NOMO-1 treated with DMSO at 0.1 percent for 48 hours (cell line): Measurements from ENCODE around the gene EIPR1.

Experiments used
- DNase-seq: peaks from one replicate; lab custom pipeline; 2025; ENCODE audit not compliant: unreplicated experiment; lab: John Stamatoyannopoulos, UW

The EIPR1 gene

DNA sequence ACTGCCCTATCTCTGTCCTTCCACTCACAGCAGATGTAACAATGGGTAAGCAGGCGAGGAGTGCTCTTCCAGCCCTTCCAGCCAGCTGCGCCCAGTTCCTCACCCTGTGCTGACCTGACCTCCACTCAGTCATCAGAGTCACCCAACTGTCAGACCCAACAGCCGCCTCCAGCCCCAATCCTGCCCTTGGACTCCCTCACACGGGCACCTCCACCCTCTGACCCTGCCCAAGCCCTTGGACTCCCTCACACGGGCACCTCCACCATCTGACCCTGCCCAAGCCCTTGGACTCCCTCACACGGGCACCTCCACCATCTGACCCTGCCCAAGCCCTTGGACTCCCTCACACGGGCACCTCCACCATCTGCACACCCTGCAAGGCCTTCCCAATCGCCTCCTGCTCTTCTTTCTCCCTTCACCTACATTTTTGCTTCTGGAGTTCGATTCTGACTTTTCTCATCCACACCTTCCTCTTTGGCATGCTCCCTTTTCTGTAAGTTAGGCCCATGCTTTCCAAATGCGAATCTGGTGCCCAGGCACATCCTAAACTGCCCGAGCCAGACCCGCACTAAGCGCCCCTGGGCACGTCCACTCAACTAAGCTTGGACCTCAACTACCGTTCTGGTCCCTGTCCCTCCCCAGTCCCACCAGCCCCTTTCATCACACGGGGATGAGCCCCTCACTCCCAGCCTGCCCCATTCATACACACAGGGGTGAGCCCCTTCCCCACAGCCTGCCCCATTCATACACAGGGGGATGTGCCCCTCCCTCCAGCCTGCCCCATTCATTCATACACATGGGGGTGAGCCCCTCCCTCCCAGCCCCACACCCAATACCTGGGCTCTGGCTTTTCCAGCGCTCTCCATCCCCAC lies 15.9 kb downstream of the EIPR1 start:
- no peak for DNase-seq

DNA sequence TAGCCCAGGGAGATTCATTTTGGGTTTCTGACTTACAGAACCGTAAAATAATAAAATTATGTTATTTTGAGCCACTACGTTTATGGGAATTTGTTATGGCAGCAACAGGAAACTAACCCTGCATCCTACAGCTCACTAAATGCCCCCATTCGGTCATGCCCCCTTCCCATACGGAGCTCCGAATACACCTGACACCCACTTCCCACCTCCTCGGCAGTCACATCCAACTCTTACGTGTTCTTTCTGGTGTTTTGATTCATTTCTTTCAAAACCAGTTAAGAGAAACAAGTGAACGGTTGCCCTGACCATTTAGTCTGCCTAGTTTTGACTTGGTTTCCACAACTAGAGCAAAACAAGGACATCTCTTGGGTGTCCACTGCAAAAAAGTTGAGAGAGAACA lies 19.7 kb downstream of the EIPR1 start:
- DNase-seq, result no peak

DNA sequence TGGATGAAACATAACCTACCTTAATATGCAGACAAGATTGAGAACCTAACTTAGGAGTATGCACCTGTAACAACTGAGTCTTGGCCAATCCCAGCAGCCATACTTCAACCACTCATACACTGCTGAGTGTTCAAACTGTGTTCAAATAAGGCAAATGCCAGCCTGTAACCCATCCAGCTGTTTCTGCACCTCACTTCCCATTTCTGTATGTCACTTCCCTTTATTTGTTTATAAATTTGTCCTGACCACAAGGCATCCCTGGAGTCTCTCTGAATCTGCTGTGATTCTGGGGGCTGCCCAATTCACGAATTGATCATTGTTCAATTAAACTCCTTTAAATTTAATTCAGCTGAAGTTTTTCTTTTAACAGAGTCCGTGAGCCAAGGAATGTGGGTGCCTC lies 20.2 kb downstream of the EIPR1 start:
- DNase-seq, result peak; percentile 78

DNA sequence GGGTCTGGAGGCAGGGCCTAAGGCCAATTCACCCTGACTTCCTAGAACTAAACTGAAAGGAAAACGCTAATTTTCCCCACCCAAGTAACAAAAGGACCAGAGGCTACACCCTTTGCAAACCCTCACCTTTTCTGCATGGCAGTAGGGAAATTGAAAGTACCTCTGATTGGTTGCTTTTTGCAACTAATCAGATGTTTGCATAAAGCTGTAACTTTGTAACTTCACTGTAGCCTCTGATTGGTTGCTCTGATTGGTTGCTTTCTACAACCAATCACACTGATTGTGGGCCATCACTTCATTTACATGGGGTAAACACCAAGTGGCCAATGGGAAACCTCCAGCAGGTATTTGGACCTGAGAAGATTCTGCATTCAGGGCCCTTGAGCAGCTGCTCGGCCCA lies 20.8 kb downstream of the EIPR1 start:
- no peak for DNase-seq

DNA sequence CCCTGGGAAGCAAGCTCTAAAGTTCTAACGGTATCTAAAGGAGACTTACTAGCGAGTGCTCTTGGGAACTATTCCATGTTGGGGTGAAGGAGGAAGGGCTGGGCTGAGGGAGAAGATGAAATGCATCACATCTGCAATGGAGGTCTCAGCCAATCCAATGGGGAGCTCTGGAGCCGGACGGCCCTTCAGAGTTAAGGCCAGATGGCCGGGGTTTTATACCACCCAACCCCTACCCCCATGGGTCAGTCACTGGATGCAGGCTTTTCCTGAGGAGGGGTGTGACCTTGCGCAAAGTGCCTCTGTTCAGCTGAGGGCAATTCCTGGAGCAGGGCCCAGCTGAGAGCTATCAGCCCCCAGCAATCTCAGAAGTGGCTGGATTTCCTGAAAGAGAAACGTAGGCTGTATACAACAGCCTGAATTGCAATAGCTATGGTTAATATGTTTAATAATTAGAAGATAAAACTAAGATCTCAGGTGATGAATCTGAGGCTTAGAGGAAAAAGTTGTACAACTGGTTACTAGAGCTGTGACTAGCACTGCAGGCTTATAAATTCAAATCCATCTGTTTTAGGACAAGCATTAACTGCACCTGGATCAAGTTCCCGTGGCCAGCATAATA lies 21.6 kb downstream of the EIPR1 start:
- DNase-seq, result no peak

DNA sequence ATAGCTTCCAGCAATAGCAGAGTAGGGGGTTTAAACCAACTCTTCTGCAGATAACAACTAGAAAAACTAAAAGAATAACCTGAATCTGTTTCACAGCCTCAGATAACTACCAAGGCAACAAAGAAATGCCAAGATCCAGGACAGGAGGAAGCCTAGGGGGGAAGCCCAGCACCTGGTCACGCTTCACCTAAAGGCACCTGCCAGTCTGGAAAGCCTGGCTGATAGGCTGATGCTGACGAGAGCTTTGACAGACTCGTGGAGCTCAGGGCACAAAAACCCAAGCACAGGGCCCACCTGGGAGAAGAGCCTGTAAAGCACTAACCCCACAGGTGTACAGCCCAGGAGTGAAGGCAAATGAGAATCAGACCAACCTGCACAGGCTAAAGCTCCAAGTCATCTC lies 22.6 kb downstream of the EIPR1 start:
- no peak for DNase-seq

DNA sequence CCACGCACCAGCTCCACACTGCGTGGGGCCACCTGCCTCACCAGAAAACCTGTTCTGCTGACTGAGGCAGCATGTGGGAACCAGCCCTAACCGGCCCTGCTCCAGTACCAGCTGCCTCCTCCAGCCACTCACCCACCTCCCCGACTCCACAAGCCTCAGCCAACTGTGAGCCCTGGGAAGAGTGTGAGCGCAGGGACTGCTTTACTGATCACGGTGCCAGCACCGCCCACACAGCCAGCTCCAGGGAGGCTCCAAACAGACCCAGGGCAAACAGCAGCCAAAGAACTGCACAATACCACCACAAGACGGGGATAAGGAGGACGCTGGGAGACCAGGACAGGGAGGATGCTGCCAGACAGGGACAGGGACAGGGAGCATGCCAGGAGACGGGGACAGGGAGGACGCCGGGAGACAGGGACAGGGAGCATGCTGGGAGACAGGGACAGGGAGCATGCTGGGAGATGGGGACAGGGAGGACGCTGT lies 28.4 kb downstream of the EIPR1 start:
- no peak for DNase-seq

DNA sequence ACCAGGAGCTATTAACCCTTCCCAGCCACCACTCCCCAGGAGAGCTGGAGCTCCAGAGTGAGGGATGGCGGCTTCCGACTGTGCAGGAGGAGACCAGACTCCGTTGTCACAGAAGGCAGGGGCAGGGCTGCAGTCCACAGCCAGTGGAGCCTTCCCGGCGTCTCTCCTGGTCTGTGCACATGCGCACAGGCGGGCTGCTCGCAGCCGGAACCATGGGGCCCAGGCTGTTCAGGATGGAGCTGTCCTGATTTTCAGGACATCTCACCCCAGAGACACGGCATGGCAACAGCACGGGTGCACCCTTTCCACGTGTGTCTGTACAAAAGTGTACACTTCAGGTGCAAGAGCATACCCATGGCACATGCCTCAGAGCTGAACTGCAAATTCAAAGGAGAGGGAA lies 28.9 kb downstream of the EIPR1 start:
- no peak for DNase-seq

DNA sequence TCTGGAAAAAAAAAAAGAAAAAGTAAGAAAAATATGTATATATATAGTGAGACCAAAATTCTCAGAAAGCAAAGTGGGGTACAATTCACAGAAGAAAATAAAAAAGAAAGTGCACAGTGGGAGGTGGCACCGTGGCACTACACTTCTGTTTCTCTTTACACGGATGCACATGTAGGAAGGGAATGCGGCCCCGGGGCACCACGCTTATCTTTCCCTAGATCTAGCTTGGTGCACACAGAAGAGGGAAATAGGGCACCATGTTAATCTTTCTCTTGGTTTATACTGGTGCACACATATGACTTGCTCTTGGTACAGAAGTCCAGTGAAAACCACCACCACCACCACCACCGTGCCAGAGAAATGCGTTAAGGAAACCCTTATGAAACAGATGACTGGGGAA lies 32.0 kb downstream of the EIPR1 start:
- DNase-seq, result no peak

DNA sequence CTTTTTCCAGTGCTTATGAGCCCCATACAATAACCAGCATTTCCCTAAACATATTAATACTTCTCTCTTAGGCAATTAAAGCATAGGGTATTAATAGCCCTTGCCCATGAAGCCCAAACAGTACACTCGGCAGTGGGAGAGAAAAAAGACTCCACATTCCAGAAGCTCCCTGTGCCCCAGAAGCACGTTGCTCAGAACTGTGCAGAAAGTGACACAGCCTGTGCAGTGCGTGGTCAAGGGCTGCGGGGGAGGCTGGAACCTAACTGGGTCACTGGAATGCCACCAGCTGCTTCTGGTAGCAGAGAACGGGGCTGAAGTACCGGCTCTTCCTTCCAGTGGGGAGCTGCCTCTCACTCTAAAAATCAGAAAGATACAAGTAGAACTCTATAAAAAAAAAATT lies 32.7 kb downstream of the EIPR1 start:
- DNase-seq, result no peak

DNA sequence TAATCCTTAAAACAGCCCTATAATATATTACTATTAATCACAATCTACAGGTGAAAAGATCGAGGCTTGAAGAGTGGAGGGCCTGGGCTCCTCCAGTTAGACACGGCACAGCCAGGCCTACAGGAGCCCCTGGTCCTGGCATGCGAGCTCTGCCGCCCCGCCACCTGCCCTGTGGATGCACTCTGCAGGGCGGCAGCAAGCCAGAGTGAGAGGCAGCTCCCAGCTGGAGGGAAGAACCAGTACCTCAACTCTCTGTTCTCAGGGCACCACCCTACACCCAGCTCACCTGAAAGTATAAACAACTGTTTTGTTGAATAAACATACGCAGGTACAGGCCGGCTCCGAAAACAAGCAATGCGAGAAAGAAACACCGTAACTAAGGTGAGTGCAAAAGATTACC lies 34.6 kb downstream of the EIPR1 start:
- DNase-seq, result no peak

DNA sequence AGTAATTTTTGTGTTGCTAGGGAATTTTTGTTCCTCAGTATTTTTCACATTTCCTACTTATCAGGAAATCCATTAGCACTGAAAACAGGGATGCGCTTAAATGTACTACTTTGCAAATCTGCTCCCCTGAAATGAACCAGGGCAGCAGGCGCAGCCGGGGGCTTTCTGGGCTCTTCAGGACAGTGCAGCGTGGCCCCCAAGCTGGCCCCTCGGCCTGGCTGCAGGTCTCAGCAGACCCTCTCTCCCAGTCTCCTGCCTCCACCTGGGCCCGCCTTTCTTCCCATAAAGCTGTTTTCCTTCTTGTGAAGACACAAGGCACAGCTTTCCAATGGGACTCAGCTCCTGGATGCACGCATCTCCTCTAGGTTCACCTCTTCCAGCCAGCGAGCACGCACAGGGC lies 35.3 kb downstream of the EIPR1 start:
- no peak for DNase-seq

DNA sequence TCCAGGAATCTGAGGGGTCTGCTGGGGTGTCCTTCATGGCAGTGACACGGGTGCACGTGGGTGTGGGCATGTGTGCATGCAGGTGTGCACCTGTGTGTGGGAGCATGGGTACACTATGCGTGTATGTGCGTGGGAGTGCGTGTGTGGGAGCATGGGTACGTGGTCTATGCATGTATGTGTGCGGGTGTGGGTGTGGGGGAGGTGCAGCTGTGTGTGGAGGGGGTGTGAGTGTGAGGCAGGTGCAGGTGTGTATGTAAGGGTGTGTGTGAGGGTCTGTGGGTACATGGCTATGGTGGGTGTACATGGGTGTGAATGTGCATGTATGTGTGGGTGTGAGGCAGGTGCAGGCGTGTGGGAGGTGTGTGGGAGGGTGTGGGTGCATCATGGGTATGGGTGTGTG lies 36.3 kb downstream of the EIPR1 start:
- DNase-seq, result no peak

DNA sequence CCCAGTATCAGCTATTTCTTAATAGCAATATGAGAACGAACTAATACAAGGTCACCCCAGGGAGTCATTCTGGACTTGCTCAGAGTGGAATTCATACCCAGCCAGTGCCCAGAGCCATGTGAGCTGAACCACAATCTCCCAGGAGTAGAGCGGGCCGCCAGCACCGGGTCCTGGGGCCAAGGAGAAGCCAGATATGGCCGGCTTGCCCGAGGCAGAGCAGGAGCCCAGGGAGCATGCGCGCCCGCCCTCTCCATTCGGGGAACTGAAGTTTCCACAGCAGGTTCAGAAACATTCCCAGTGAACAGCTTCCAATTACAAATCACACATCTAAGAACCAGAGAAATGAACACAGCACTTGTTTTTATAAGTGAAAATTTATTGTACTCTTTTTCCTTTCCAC lies 37.5 kb downstream of the EIPR1 start:
- DNase-seq, result no peak

DNA sequence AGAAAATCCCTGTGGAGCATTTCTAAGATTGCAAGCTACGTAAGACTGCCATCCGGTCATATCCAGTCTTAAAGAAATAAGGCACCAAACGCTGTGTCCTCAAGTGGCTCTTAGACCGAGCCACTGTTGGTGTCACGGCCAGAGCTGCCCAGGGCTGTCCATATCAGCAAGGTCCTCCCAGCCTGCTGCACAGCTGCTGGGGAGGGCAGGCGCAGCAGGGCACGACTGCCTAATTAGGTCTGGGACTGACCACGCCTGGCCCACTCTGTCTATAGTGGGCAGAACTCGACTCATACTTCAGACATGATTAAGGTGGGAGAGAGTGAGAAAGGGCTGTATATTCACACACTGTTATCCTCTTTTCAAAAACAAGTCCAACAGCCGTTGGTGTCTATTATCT lies 39.3 kb downstream of the EIPR1 start:
- DNase-seq, result no peak

DNA sequence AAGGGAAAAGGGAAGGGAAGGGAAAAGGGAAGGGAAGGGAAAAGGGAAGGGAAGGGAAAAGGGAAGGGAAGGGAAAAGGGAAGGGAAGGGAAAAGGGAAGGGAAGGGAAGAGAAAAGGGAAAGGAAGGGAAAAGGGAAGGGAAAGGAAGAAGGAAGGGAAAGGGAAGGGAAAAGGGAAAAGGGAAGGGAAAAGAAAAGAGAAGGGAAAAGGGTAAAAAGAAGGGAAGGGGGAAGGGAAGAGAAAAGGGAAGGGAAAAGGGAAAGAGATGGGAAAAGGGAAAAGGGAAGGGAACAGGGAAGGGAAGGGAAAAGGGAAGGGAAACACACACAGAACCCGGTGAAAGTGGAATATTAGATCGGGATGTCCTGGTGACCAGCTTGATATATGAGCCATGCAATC lies 40.8 kb downstream of the EIPR1 start:
- no peak for DNase-seq

DNA sequence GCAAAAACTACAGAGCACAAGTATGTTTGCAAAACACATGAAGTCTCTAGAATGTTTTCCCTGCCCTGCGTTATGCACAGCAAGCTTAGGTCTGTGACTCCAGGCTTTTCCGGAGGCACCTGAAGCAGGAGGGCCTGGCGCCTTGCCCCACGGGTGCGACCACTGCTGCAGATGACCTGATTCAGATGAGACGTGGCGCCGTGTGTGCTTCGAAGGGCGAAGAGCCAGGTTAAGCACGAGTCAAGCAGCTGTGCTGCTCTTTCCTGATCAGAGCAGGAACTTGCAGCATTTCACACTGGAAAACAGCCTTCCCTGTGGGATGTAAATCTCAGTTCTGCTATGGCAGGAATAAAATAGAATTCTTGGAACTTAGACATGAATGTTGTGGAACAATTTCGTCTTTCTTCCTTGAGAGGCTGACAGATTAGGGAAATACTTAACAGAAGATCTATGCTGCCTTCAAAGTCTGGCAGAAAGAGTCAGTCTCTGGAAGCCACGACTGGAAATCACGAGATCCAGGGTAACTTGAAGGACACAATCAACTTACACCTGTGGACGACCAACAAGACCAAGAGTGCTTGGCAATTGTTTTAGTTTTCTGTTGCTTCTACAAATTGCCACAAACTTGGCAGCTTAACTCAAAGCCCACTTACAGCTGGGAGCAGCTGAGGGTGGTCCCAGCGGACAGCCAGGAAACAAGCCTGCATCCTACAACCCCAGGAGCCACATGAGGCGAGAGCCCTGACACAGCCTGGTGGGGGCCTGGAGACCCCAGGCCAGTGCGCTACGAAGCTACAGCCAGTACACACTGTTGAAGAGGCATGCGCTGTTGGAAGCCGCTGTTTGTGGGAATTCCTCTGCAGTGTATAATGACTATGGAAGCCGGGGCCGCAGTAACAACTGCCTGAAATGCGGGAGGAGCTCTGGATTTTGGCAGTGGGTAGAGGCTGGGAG lies 42.9 kb downstream of the EIPR1 start:
- DNase-seq, result no peak

DNA sequence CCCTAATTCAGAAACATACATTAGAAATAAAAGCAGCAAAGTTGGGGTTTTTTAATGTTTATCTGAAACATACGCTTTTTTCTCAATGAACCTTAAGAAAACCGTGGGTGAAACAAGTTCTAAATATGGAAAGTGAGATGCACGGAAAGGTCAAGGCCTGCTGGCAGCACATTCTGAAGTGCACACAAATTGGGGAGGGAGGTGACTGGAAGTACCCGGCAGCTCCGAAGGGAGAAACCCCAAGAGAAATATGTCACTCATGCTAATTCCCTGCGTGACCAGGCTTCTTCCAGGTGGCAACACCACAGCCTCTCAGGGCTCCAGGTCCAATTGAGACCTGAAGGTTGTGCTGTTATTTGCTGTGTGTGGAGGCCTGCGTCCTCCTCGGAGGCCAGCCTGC lies 45.5 kb downstream of the EIPR1 start:
- DNase-seq, result no peak

DNA sequence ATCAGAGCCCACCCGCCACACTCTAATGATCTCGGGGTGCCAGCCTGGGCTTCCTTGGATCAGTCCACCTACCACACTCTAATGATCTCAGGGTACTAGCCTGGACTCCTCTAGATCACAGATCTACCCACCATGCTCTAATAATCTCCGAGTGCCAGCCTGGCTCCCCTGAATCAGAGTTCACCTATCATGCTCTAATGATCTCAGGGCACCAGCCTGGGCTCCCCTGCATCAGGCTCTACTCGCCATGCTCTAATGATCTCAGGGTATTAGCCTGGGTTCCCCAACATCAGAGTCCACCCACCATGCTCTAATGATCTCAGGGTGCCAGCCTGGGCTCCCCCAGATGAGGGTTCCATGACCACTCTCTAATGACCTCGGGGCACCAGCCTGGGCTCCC lies 48.1 kb downstream of the EIPR1 start:
- DNase-seq, result no peak

DNA sequence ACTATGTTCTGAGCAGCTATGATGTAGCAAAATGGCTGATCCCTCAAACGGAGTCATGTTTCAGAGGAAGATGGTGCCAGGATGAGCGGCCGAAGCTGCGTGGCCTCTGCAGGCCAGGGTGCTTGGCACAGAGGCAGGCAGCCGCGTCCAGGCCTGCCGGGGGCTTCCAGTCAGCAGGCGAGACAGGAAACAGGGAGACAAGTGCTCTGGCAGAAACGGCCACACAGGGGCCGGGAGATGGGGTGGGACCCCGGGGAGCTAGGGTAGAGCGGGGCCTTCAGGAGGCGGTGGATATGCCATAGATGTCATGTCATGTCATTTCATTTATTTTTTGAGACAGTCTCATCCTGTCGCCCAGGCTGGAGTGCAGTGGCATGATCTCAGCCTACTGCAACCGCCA lies 50.7 kb downstream of the EIPR1 start:
- DNase-seq, result no peak

DNA sequence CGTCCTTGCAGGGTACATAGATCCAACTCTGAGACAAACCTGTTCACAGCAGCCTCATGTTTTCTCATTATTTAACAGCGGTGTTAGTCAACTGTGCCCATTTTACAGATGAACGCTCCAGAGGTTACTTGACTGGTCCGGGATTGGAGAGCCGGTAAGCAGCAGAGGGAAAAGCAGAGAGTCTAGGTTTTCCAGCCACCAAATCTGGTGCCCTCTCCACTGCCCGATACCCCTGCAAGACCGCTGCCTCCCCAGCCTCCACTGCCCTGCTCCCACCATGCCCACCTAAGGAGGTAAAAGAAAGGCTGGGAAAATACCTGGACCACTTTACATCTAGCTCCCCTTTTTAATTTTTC lies 51.5 kb downstream of the EIPR1 start:
- no peak for DNase-seq
